IMR-90 (cell line): ENCODE results near the gene CARS2. TPM values are rescaled to one million over a fixed set of nuclear protein-coding genes. Genes with fewer than 3 reads are reported as not detected.

Experiments used
- ATAC-seq: fragments of 200-7000 bp; cut with Tn5 transposase; 2 replicates; pipeline ENCODE4 v1.9.1; 2020; ENCODE audit warnings: low read depth, mild to moderate bottlenecking, moderate library complexity
- BruUV-seq: library from RNA; stranded (reverse); fragments of 400-500 nt; replicated peaks from 2 replicates; lab custom pipeline; 2021; lab: Mats Ljungman, UMichigan
- CTCF ChIA-PET: fragments of 300-600 bp; formaldehyde crosslinking; extraction: SDS; loops from one replicate; lab custom pipeline; 2021; ENCODE audit warnings: antibody characterized with exemption; lab: Yijun Ruan, JAX
- POLR2A ChIA-PET: fragments of 300-600 bp; sonication (Branson Sonifier 250); formaldehyde crosslinking; loops from one replicate; lab custom pipeline; 2022; ENCODE audit warnings: antibody characterized with exemption; ENCODE audit not compliant: unreplicated experiment; lab: Charles Lee
- DNase-seq: peaks from one replicate; pipeline ENCODE4 v3.0.0; 2013
- H2AFZ ChIP-seq: replicated peaks from 2 replicates; pipeline ENCODE3; 2013; ENCODE audit warnings: low read length, mild to moderate bottlenecking; ENCODE audit not compliant: poor library complexity
- H2AK5ac ChIP-seq: 2 replicates; pipeline ENCODE4 v1.6.1; 2013; ENCODE audit warnings: low read depth, low read length, inconsistent platforms
- H2AK9ac ChIP-seq: replicated peaks from 2 replicates; pipeline ENCODE3; 2013; ENCODE audit warnings: mild to moderate bottlenecking, low read depth, low read length, moderate library complexity; ENCODE audit not compliant: poor library complexity
- H2BK120ac ChIP-seq: 2 replicates; pipeline ENCODE4 v1.6.1; 2013; ENCODE audit warnings: low read depth, low read length, inconsistent platforms
- H2BK15ac ChIP-seq: 3 replicates; pipeline ENCODE4 v1.6.1; 2013; ENCODE audit warnings: low read depth, low read length, inconsistent platforms
- H2BK20ac ChIP-seq: 2 replicates; pipeline ENCODE4 v1.6.1; 2013; ENCODE audit warnings: low read depth, mild to moderate bottlenecking, inconsistent platforms, low read length, moderate library complexity
- H2BK5ac ChIP-seq: 2 replicates; pipeline ENCODE4 v1.6.1; 2013; ENCODE audit warnings: mild to moderate bottlenecking, low read depth, low read length, inconsistent platforms; ENCODE audit not compliant: poor library complexity, severe bottlenecking
- H3K14ac ChIP-seq: replicated peaks from 2 replicates; pipeline ENCODE4 v1.6.1; 2013; ENCODE audit warnings: low read depth, low read length, inconsistent platforms
- H3K18ac ChIP-seq: 2 replicates; pipeline ENCODE4 v1.6.1; 2013; ENCODE audit warnings: low read depth, low read length, control low read depth
- H3K23ac ChIP-seq: 2 replicates; pipeline ENCODE4 v1.6.1; 2013; ENCODE audit warnings: low read depth, low read length, inconsistent platforms
- H3K27ac ChIP-seq: 2 replicates; pipeline ENCODE4 v1.5.1; 2013; ENCODE audit warnings: mild to moderate bottlenecking, control low read depth, low read length; ENCODE audit not compliant: insufficient read depth
- H3K27me3 ChIP-seq: 2 replicates; pipeline ENCODE4 v1.6.1; 2013; ENCODE audit warnings: low read length; ENCODE audit not compliant: control insufficient read depth, insufficient read depth
- H3K36me3 ChIP-seq: 2 replicates; pipeline ENCODE4 v1.6.1; 2013; ENCODE audit warnings: low read length, mixed read lengths; ENCODE audit not compliant: control insufficient read depth, insufficient read depth
- H3K4ac ChIP-seq: 2 replicates; pipeline ENCODE4 v1.6.1; 2013; ENCODE audit warnings: low read depth, low read length, inconsistent platforms
- H3K4me1 ChIP-seq: 2 replicates; pipeline ENCODE4 v1.6.1; 2013; ENCODE audit warnings: low read length, mixed read lengths; ENCODE audit not compliant: control insufficient read depth, insufficient read depth
- H3K4me2 ChIP-seq: 2 replicates; pipeline ENCODE4 v1.6.1; 2013; ENCODE audit warnings: low read depth, mild to moderate bottlenecking, control low read depth, low read length, moderate library complexity
- H3K4me3 ChIP-seq: 2 replicates; pipeline ENCODE4 v1.5.1; 2013; ENCODE audit warnings: low read depth, mild to moderate bottlenecking, control low read depth, low read length, moderate library complexity; ENCODE audit not compliant: insufficient read depth
- H3K56ac ChIP-seq: 2 replicates; pipeline ENCODE4 v1.6.1; 2013; ENCODE audit warnings: low read length, inconsistent platforms; ENCODE audit not compliant: insufficient read depth; ENCODE audit errors: extremely low read depth
- H3K79me1 ChIP-seq, 2 experiments: 2 replicates each; pipeline ENCODE4 v1.6.1; 2013; ENCODE audit warnings: low read length in 2 of 2, inconsistent platforms in 1 of 2, low read depth in 1 of 2
- H3K9ac ChIP-seq: 2 replicates; pipeline ENCODE4 v1.6.1; 2013; ENCODE audit warnings: low read depth, low read length, control low read depth
- H3K9me1 ChIP-seq: 2 replicates; pipeline ENCODE4 v1.6.1; 2013; ENCODE audit warnings: low read length, inconsistent platforms; ENCODE audit not compliant: insufficient read depth
- H3K9me3 ChIP-seq: 2 replicates; pipeline ENCODE4 v1.6.1; 2013; ENCODE audit warnings: low read length; ENCODE audit not compliant: control insufficient read depth, insufficient read depth
- H4K20me1 ChIP-seq: 2 replicates; pipeline ENCODE4 v1.6.1; 2013; ENCODE audit warnings: low read length, inconsistent platforms; ENCODE audit not compliant: insufficient read depth
- H4K5ac ChIP-seq: 2 replicates; pipeline ENCODE4 v1.6.1; 2013; ENCODE audit warnings: mild to moderate bottlenecking, low read depth, low read length, control low read depth
- H4K8ac ChIP-seq, 2 experiments: 2 replicates each; pipeline ENCODE4 v1.6.1; 2013; ENCODE audit warnings: low read depth in 2 of 2, low read length in 2 of 2, control low read depth in 1 of 2, inconsistent platforms in 1 of 2
- H4K91ac ChIP-seq: 2 replicates; pipeline ENCODE4 v1.6.1; 2013; ENCODE audit warnings: low read depth, low read length, inconsistent platforms; ENCODE audit not compliant: insufficient read depth
- BHLHE40 ChIP-seq: fragments of 150-350 bp; IDR thresholded peaks from 2 replicates; pipeline ENCODE4 v1.6.1; 2016; ENCODE audit warnings: mild to moderate bottlenecking, low read depth, low read length
- CEBPB ChIP-seq: IDR thresholded peaks from 2 replicates; pipeline ENCODE4 v1.6.1; 2012; ENCODE audit warnings: low read depth, low read length, improper control_type of control experiment
- CHD1 ChIP-seq: IDR thresholded peaks from 2 replicates; pipeline ENCODE4 v1.6.1; 2012; ENCODE audit warnings: low read depth, low read length, improper control_type of control experiment
- ELK1 ChIP-seq: fragments of 150-350 bp; IDR thresholded peaks from 2 replicates; pipeline ENCODE4 v1.6.1; 2016; ENCODE audit warnings: low read depth, mild to moderate bottlenecking, low read length, moderate library complexity, borderline replicate concordance
- FOS ChIP-seq: fragments of 150-350 bp; IDR thresholded peaks from 2 replicates; pipeline ENCODE4 v1.6.1; 2016; ENCODE audit warnings: low read depth, low read length
- MAZ ChIP-seq: IDR thresholded peaks from 2 replicates; pipeline ENCODE4 v1.6.1; 2012; ENCODE audit warnings: low read depth, mild to moderate bottlenecking, low read length, improper control_type of control experiment, moderate library complexity, borderline replicate concordance
- MXI1 ChIP-seq: IDR thresholded peaks from 2 replicates; pipeline ENCODE4 v1.6.1; 2012; ENCODE audit warnings: low read depth, mild to moderate bottlenecking, low read length, moderate library complexity, borderline replicate concordance
- POLR2A ChIP-seq: IDR thresholded peaks from 2 replicates; pipeline ENCODE4 v1.6.1; 2012; ENCODE audit warnings: mild to moderate bottlenecking, low read depth, low read length
- RAD21 ChIP-seq: IDR thresholded peaks from 2 replicates; pipeline ENCODE4 v1.6.1; 2012; ENCODE audit warnings: low read length, improper control_type of control experiment
- RCOR1 ChIP-seq: IDR thresholded peaks from 2 replicates; pipeline ENCODE4 v1.6.1; 2012; ENCODE audit warnings: mild to moderate bottlenecking, low read length, improper control_type of control experiment; ENCODE audit not compliant: insufficient replicate concordance
- RFX5 ChIP-seq: IDR thresholded peaks from 2 replicates; pipeline ENCODE4 v1.8.0; 2012; ENCODE audit warnings: low read depth, mild to moderate bottlenecking, low read length, moderate library complexity
- SMC3 ChIP-seq: fragments of 150-350 bp; IDR thresholded peaks from 2 replicates; pipeline ENCODE4 v1.6.1; 2016; ENCODE audit warnings: low read depth, mild to moderate bottlenecking, antibody characterized with exemption, low read length, moderate library complexity
- WGBS, 2 experiments: methylation state at CpG; one replicate each; pipeline versions ENCODE4 v1.1.5 to v1.1.7; 2013; ENCODE audit warnings: missing lambda C conversion rate in 2 of 2; ENCODE audit not compliant: insufficient read length in 1 of 2; ENCODE audit errors: extremely low coverage in 2 of 2; 5-methylcytosine and 5-hydroxymethylcytosine counted together
- dilution Hi-C: fragments of 300-500 bp; cut with HindIII; formaldehyde crosslinking; loops from one replicate; pipeline ENCODE4 v1.14.3; 2018; ENCODE audit warnings: low sequenced_read_pairs; ENCODE audit not compliant: unreplicated experiment
- in situ Hi-C: fragments of 300-500 bp; cut with MboI; formaldehyde crosslinking; loops from 3 replicates; pipeline ENCODE4 v1.14.3; 2019; ENCODE audit warnings: low sequenced_read_pairs, inconsistent platforms, mixed read lengths
- intact Hi-C: fragments of 100-400 bp; cut with micrococcal nuclease; formaldehyde crosslinking; loops from 2 replicates; pipeline ENCODE4 v1.10.0; 2022
- polyA plus RNA-seq, 3 experiments: library from polyadenylated mRNA; depleted of rRNA; stranded (reverse); fragments of >200 nt; gene quantifications; 2 replicates each; pipeline ENCODE4 v1.2.3, GENCODE V29; 2012; ENCODE audit warnings: low replicate concordance in 1 of 3
- total RNA-seq: library from RNA; depleted of rRNA; stranded (reverse); fragments of >200 nt; gene quantifications from 2 replicates; pipeline ENCODE4 v1.2.3, GENCODE V29; 2012
- TF ChIP-seq, protein P1 (sequence below): conservative IDR thresholded peaks from 2 replicates; pipeline ENCODE4 v1.5.1; 2012; ENCODE audit warnings: mild to moderate bottlenecking, low read depth, low read length, improper control_type of control experiment
- TF ChIP-seq, protein P2 (sequence below): fragments of 150-350 bp; IDR thresholded peaks from 2 replicates; pipeline ENCODE4 v1.6.1; 2017; ENCODE audit warnings: mild to moderate bottlenecking, antibody characterized with exemption, low read length, low read depth

Gene CARS2
- total and polyA plus RNA-seq, 2 of the 4 experiments (the other 2 are of a cell fraction), result 76.2 to 76.4 TPM

- WGBS, 2 experiments, result 70% methylated on average over 5 of the region's 8 CpGs; no CpG with 5 or more reads in 1 of the 2 experiments
- peak overlapping the region; percentile 79 for H2AK9ac ChIP-seq
- H4K91ac ChIP-seq, result peak overlapping the region; percentile 50; the same call in 1 of the 2 replicates
- H3K4ac ChIP-seq, result peak overlapping the region; percentile 75
- peak overlapping the region; percentile 37 for H2BK5ac ChIP-seq
- peak overlapping the region; percentile 87 for H3K4me3 ChIP-seq
- H4K5ac ChIP-seq, result peak overlapping the region; percentile 32
- H3K9me1 ChIP-seq, result peaks cover 12% of the 10 kb centered on the region
- H3K18ac ChIP-seq, result no peak overlapping the region
- DNase-seq (no peak), ATAC-seq (no peak)
- ChIA-PET POLR2A (no interaction called here), CTCF (no interaction called here)
- dilution Hi-C loops (no loop called here), intact Hi-C loops (no loop called here), in situ Hi-C loops (no loop called here)
- H3K27me3 ChIP-seq, result no peaks in the 10 kb centered on the region
- peak overlapping the region; percentile 75; the same call in 1 of the 2 replicates for H3K14ac ChIP-seq
- peak overlapping the region; percentile 65 for H3K9ac ChIP-seq
- H3K27ac ChIP-seq, result peak overlapping the region; percentile 56
- H4K20me1 ChIP-seq, result peaks cover 13% of the 10 kb centered on the region
- H2AFZ ChIP-seq, result peak overlapping the region; percentile 96
- BruUV-seq, result no TSS peak
- H2BK20ac ChIP-seq, result no peak overlapping the region
- H3K79me1 ChIP-seq, result peaks cover 32 to 56% of the 10 kb centered on the region in 2 experiments
- peaks cover 4% of the 10 kb centered on the region; the same call in 1 of the 2 replicates for H3K36me3 ChIP-seq
- H3K4me2 ChIP-seq, result peak overlapping the region; percentile 57
- peak overlapping the region; percentile 12; the same call in 1 of the 2 replicates for H2BK120ac ChIP-seq
- H3K23ac ChIP-seq, result peak overlapping the region; percentile 4; the same call in 1 of the 2 replicates
- peaks cover 17% of the 10 kb centered on the region for H3K4me1 ChIP-seq
- peak overlapping the region; percentile 65 for H2AK5ac ChIP-seq
- no peak overlapping the region for H2BK15ac ChIP-seq
- H3K9me3 ChIP-seq, result no peaks in the 10 kb centered on the region
- peak overlapping the region; percentile 16 for H3K56ac ChIP-seq
- peak overlapping the region; percentile 85 to 96; a peak in 3 of 4 replicates for H4K8ac ChIP-seq
- TF ChIP-seq, protein P1, sequence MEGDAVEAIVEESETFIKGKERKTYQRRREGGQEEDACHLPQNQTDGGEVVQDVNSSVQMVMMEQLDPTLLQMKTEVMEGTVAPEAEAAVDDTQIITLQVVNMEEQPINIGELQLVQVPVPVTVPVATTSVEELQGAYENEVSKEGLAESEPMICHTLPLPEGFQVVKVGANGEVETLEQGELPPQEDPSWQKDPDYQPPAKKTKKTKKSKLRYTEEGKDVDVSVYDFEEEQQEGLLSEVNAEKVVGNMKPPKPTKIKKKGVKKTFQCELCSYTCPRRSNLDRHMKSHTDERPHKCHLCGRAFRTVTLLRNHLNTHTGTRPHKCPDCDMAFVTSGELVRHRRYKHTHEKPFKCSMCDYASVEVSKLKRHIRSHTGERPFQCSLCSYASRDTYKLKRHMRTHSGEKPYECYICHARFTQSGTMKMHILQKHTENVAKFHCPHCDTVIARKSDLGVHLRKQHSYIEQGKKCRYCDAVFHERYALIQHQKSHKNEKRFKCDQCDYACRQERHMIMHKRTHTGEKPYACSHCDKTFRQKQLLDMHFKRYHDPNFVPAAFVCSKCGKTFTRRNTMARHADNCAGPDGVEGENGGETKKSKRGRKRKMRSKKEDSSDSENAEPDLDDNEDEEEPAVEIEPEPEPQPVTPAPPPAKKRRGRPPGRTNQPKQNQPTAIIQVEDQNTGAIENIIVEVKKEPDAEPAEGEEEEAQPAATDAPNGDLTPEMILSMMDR, result no peak
- no peak for TF ChIP-seq RAD21
- no peak for TF ChIP-seq SMC3
- no peak for TF ChIP-seq RFX5
- no peak for TF ChIP-seq RCOR1
- no peak for TF ChIP-seq POLR2A
- no peak for TF ChIP-seq FOS
- no peak for TF ChIP-seq CEBPB
- no peak for TF ChIP-seq MAZ
- TF ChIP-seq ELK1, result no peak
- TF ChIP-seq MXI1, result no peak
- no peak for TF ChIP-seq BHLHE40
- TF ChIP-seq, protein P2, sequence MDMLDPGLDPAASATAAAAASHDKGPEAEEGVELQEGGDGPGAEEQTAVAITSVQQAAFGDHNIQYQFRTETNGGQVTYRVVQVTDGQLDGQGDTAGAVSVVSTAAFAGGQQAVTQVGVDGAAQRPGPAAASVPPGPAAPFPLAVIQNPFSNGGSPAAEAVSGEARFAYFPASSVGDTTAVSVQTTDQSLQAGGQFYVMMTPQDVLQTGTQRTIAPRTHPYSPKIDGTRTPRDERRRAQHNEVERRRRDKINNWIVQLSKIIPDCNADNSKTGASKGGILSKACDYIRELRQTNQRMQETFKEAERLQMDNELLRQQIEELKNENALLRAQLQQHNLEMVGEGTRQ, result no peak
- TF ChIP-seq CHD1, result no peak
Measured at GRCh38 chr13:110706570-110707372, 855 bp upstream of the CARS2 start.
